Fibroblast of lung (primary cell): ENCODE data around the gene GAS7. TPM values are rescaled to one million over a fixed set of nuclear protein-coding genes. Genes with fewer than 3 reads are reported as not detected.

Experiments used
- DNase-seq, 2 donors: peaks; one replicate each; pipeline versions ENCODE4 v3.0.0 to v3.0.0-alpha.2; 2010; ENCODE audit warnings: low read depth in 2 of 2
- H2AFZ ChIP-seq: 2 replicates; pipeline ENCODE4 v1.5.1; 2012; ENCODE audit warnings: low read length, control low read depth, inconsistent platforms
- H3K27ac ChIP-seq: 2 replicates; pipeline ENCODE4 v1.5.1; 2011; ENCODE audit warnings: low read length, control low read depth; ENCODE audit not compliant: insufficient read depth
- H3K27me3 ChIP-seq: 2 replicates; pipeline ENCODE4 v1.5.1; 2011; ENCODE audit warnings: mild to moderate bottlenecking, low read length; ENCODE audit not compliant: control insufficient read depth, insufficient read depth
- H3K36me3 ChIP-seq: 2 replicates; pipeline ENCODE4 v1.5.1; 2011; ENCODE audit warnings: low read length; ENCODE audit not compliant: control insufficient read depth, insufficient read depth
- H3K4me1 ChIP-seq: 2 replicates; pipeline ENCODE4 v1.5.1; 2011; ENCODE audit warnings: low read length; ENCODE audit not compliant: control insufficient read depth, insufficient read depth; ENCODE audit errors: extremely low read depth
- H3K4me2 ChIP-seq: 2 replicates; pipeline ENCODE4 v1.5.1; 2011; ENCODE audit warnings: low read length, control low read depth; ENCODE audit not compliant: insufficient read depth; ENCODE audit errors: extremely low read depth
- H3K4me3 ChIP-seq, 4 experiments: fragments of 200-600 bp in 1 of 4; sonication (generic) in 1 of 4; replicated peaks in 1 of 4; 2 replicates each; pipeline ENCODE4 v1.5.1; 2011 to 2016; ENCODE audit warnings: low read length in 4 of 4, low read depth in 3 of 4, mild to moderate bottlenecking in 3 of 4, control low read depth in 2 of 4, inconsistent platforms in 1 of 4, mixed read lengths in 1 of 4; ENCODE audit not compliant: insufficient read depth in 1 of 4; ENCODE audit errors: control extremely low read depth in 1 of 4
- H3K79me2 ChIP-seq: 2 replicates; pipeline ENCODE4 v1.5.1; 2012; ENCODE audit warnings: mild to moderate bottlenecking, low read length, inconsistent platforms; ENCODE audit not compliant: control insufficient read depth, insufficient read depth
- H3K9ac ChIP-seq: 2 replicates; pipeline ENCODE4 v1.5.1; 2011; ENCODE audit warnings: mild to moderate bottlenecking, low read length, control low read depth; ENCODE audit not compliant: insufficient read depth
- H3K9me3 ChIP-seq: 2 replicates; pipeline ENCODE4 v1.5.1; 2012; ENCODE audit warnings: low read depth, low read length; ENCODE audit not compliant: control insufficient read depth, insufficient read depth
- H4K20me1 ChIP-seq: 2 replicates; pipeline ENCODE4 v1.5.1; 2011; ENCODE audit warnings: low read length; ENCODE audit not compliant: control insufficient read depth, insufficient read depth; ENCODE audit errors: extremely low read depth
- EZH2 ChIP-seq: IDR thresholded peaks from 2 replicates; pipeline ENCODE4 v1.5.1; 2012; ENCODE audit warnings: low read length, control low read depth, mild to moderate bottlenecking; ENCODE audit errors: missing control alignments
- polyA plus RNA-seq, 2 donors: library from polyadenylated mRNA; depleted of rRNA in 1 of 2; stranded (reverse) in 1 of 2; unstranded in 1 of 2; fragments of >200 nt; gene quantifications; 2 replicates each; pipeline ENCODE4 v1.2.1, GENCODE V29; 2011 to 2012; ENCODE audit warnings: missing spikeins in 1 of 2
- total RNA-seq: library from RNA; depleted of rRNA; stranded (reverse); fragments of >200 nt; gene quantifications from 2 replicates; pipeline ENCODE4 v1.2.1, GENCODE V29; 2014
- TF ChIP-seq, protein P1 (sequence below), 2 donors: IDR thresholded peaks in 1 of 2; conservative IDR thresholded peaks in 1 of 2; 1 replicate in 1 of 2; 2 replicates in 1 of 2; pipeline ENCODE4 v1.5.1; 2011 to 2012; ENCODE audit warnings: low read length in 2 of 2, control low read depth in 1 of 2, inconsistent platforms in 1 of 2, low read depth in 1 of 2, mild to moderate bottlenecking in 1 of 2

GAS7 gene
- total and polyA plus RNA-seq, 2 donors (not counting 1 experiment from before 2014, with no cell fraction given) = 0.58 to 2.6 TPM

- H3K4me3 ChIP-seq = no peak overlapping the region
- no peaks in the 10 kb centered on the region for H3K9me3 ChIP-seq
- H3K27me3 ChIP-seq = no peaks in the 10 kb centered on the region
- no peaks in the 10 kb centered on the region for H4K20me1 ChIP-seq
- no peaks in the 10 kb centered on the region for H3K4me1 ChIP-seq
- no peak overlapping the region for H3K27ac ChIP-seq
- TF ChIP-seq EZH2 = no peak
- TF ChIP-seq, protein P1, sequence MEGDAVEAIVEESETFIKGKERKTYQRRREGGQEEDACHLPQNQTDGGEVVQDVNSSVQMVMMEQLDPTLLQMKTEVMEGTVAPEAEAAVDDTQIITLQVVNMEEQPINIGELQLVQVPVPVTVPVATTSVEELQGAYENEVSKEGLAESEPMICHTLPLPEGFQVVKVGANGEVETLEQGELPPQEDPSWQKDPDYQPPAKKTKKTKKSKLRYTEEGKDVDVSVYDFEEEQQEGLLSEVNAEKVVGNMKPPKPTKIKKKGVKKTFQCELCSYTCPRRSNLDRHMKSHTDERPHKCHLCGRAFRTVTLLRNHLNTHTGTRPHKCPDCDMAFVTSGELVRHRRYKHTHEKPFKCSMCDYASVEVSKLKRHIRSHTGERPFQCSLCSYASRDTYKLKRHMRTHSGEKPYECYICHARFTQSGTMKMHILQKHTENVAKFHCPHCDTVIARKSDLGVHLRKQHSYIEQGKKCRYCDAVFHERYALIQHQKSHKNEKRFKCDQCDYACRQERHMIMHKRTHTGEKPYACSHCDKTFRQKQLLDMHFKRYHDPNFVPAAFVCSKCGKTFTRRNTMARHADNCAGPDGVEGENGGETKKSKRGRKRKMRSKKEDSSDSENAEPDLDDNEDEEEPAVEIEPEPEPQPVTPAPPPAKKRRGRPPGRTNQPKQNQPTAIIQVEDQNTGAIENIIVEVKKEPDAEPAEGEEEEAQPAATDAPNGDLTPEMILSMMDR (conservative IDR thresholded peaks at IDR 0.05 in 1 of 2, IDR thresholded peaks at IDR 0.05 in 1 of 2; ENCODE audit: low read depth in 1 of 2, low read length in 2 of 2) = no peak
- no peak overlapping the region for H3K9ac ChIP-seq
- DNase-seq = no peak
- H3K4me2 ChIP-seq = no peak overlapping the region
- H3K36me3 ChIP-seq = no peaks in the 10 kb centered on the region
- H3K79me2 ChIP-seq = no peaks in the 10 kb centered on the region
- H2AFZ ChIP-seq = no peak overlapping the region
Measured at GRCh38 chr17:9895923-9896322, 302.5 kb downstream of the GAS7 start.

DNA sequence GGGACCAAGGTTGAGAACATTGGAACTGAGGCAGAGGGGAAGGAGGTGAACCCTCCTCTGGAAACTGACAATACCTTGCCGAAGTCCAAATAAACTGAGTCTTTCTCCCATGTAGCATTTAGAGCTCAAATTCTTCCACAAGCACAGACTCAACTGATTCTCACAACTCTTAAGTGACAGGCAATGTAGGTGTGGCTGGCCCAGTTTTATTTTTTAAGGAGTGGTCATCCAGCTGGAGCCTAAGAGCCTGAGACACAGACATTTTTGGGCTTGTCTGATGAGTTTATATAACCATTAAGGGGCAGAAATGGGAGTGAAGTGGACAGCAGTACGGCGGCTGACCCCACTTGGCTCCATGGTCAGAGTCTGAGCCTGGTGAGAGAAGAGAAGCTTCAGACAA, 304.2 kb downstream of the GAS7 start:
- DNase-seq = no peak
- no peaks in the 10 kb centered on the region for H4K20me1 ChIP-seq
- H3K79me2 ChIP-seq = no peaks in the 10 kb centered on the region
- H3K27ac ChIP-seq = no peak overlapping the region
- no peaks in the 10 kb centered on the region for H3K4me1 ChIP-seq
- H3K9me3 ChIP-seq = no peaks in the 10 kb centered on the region
- no peak overlapping the region for H3K9ac ChIP-seq
- H2AFZ ChIP-seq = no peak overlapping the region
- H3K4me3 ChIP-seq = no peak overlapping the region
- no peaks in the 10 kb centered on the region for H3K36me3 ChIP-seq
- H3K27me3 ChIP-seq = no peaks in the 10 kb centered on the region
- no peak overlapping the region for H3K4me2 ChIP-seq
- TF ChIP-seq, protein P1 (conservative IDR thresholded peaks at IDR 0.05 in 1 of 2, IDR thresholded peaks at IDR 0.05 in 1 of 2; ENCODE audit: low read depth in 1 of 2, low read length in 2 of 2) = no peak
- no peak for TF ChIP-seq EZH2

GRCh38 chr17:9893411-9894012, 304.9 kb downstream of the GAS7 start:
- Histone ChIP-seq H3K27ac (no peak overlapping the region), H3K9ac (no peak overlapping the region), H3K27me3 (no peaks in the 10 kb centered on the region), H3K9me3 (no peaks in the 10 kb centered on the region), H3K4me2 (no peak overlapping the region), H3K36me3 (no peaks in the 10 kb centered on the region), H3K79me2 (no peaks in the 10 kb centered on the region), H3K4me3 (no peak overlapping the region), H3K4me1 (no peaks in the 10 kb centered on the region), H4K20me1 (no peaks in the 10 kb centered on the region), H2AFZ (no peak overlapping the region)
- TF ChIP-seq EZH2 = no peak
- TF ChIP-seq, protein P1 (conservative IDR thresholded peaks at IDR 0.05 in 1 of 2, IDR thresholded peaks at IDR 0.05 in 1 of 2; ENCODE audit: low read depth in 1 of 2, low read length in 2 of 2) = no peak
- DNase-seq = peak in 1 of 2 donors; percentile 71
